CD4-positive, alpha-beta T cell treated with Interleukin-15 for 1 hour (primary cell): ENCODE results near the gene XRCC1.
A peak's percentile ranks its signal among the peaks of the same experiment; 100 is the strongest.
"Not testable (repeated sequence)": the region's sequence is repeated elsewhere in the genome, so short reads cannot be mapped to it uniquely, and the experiment has no call there.

Experiments used
- DNase-seq: peaks from one replicate; pipeline ENCODE4 v3.0.0-alpha.2; 2020

The XRCC1 gene, protein sequence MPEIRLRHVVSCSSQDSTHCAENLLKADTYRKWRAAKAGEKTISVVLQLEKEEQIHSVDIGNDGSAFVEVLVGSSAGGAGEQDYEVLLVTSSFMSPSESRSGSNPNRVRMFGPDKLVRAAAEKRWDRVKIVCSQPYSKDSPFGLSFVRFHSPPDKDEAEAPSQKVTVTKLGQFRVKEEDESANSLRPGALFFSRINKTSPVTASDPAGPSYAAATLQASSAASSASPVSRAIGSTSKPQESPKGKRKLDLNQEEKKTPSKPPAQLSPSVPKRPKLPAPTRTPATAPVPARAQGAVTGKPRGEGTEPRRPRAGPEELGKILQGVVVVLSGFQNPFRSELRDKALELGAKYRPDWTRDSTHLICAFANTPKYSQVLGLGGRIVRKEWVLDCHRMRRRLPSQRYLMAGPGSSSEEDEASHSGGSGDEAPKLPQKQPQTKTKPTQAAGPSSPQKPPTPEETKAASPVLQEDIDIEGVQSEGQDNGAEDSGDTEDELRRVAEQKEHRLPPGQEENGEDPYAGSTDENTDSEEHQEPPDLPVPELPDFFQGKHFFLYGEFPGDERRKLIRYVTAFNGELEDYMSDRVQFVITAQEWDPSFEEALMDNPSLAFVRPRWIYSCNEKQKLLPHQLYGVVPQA

DNA sequence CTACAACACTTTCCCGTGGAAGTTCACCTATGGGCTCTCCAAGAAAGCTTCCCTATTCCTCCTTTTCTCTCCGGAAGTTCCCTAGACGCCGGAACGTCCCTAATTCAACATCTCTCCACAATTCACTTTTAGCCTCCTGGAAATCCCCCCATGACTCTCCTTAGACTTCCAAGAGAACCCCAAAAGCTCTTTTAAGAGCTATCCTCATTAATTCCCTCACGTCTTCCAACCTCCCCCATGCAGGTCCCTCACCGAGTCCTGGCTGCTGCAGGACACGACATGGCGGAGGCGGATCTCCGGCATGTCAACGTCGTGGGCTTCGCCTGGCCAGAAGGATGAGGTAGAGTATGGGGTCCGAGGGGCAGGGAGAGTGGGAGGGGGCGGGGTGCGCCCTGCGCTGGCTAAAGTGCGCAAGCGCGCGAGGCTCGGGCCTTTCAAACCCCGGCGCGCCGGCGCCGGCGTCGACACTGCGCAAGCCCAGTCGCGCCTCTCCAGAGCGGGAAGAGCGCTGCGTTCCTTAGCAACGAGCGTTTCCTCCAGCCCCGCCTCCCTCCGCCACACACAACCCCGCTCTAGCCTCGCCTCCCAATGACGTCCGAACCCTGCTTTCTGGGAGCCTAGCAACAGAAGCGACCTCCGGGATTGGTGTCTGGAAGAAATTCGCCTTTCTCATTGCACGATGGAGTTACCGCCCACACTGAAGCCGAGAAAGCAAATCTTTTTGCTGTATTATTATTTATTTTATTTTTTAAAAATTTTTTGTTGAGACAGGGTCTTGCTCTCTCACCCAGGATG, at the start of gene XRCC1, which contains the start of gene PINLYP:
Gene XRCC1, minus strand, starts transcription at position 372 of the 795 bp plus-strand sequence. Its CDS starts 69 bp downstream, at position 303.
Gene PINLYP, plus strand, starts transcription at position 646 of the 795 bp plus-strand sequence. CDS start 1,391 bp downstream, outside the sequence.
- DNase-seq = peak; percentile 99

DNA sequence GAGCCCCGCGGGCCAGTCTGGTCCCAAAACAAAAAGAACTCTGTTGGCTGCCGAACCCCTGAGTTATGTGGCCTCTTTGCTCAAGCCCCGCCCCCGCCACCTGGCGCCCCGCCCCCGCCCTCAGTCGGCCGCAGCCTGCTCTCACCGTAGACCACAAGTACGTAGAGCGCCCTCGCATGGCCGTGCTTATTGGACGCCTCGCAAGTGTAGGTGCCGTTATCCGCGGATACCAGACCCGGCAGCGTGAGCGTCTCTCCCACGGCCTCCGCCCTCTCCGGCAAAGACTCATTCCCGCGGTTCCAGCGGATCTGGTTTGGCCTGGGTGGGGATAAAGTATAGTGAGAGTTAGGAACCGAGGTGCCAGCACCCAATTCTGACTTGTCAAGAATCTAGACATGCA, 49.6 kb upstream of the XRCC1 start:
- peak; percentile 88 for DNase-seq

- no peak for DNase-seq
Observed at GRCh38 chr19:43623889-43624670, 48.8 kb upstream of the XRCC1 start.

- no peak for DNase-seq
Observed at GRCh38 chr19:43622956-43623355, 47.6 kb upstream of the XRCC1 start.

DNA sequence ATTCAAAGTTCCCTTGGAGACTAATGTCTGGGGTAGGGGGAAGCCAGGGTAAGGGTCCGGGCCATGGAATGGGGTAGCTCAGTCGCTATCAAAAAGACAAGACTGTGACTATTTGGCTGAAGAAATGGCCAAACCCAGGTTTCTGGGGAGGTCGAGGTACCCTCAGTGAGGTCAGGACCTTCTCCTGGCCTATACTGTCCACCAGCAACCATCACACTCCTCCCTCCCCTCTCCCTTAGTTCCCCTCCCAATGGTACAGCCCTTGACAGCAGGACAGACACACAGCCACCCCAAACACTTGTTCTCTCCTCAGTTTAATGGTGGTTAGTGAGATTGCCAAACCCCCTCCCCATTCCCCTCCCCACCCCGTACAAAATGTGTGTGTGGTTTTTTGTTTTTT, 46.7 kb upstream of the XRCC1 start:
- DNase-seq = no peak

- DNase-seq = no peak
Observed at GRCh38 chr19:43620061-43621001, 45.0 kb upstream of the XRCC1 start.

DNA sequence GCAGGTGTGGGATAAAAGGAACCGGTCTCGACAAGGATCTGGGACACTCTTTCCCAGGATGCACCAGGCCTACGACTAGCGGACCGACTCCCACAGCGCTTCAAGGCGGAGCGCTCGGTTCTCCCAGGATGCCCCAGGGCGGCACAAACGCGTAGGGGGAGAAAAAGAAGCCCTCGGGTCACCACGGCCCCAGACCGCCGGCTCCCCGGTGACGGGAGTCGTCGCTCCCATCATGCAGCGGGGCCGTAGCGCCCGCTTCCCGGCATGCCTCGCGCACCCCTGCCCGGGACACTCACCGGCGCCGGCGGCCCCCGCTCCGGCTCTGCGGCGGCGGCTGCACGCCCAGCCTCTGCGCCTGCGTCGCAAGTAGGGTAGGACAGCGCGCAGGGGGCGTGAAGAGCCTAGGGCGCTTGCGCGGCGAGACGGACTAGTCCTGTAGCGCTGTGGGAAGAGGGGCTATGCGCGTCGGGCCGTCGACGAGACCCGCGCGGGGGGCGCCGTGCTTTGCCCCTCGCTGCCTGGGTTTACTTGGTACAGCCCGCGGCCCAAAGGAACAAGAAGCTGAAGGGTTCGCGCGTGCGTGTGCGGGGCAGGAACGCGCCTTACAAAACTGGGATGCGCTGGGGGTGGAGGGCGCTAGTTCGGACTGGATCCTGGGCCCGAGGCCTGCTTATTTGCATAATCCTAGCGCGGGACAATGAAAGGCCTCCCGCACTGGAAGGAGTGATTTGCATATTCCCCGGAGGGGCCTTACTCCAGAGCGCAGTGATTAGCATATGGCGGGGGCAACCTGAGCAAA, 44.1 kb upstream of the XRCC1 start, which contains the start of gene ZNF428:
Gene ZNF428, minus strand, starts transcription at position 368 of the 799 bp plus-strand sequence. CDS start 5,325 bp downstream, outside the sequence.
- DNase-seq = peak; percentile 92

DNA sequence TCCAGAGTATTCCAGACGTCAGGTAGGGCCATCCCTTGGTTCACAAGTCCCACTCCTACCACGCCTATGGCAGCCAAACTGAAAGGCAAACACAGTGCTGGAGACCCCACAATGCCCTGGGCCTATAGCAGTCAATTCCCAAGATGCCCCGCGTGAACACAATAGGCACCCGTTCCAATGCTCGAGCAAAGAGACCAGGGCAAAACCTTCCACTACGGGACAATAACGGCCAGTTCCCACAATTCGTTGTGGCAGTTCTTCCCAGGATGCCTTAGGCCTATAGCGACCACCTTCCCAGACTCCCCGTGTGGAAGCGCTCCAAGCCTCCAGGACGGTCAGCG, 43.6 kb upstream of the XRCC1 start:
- DNase-seq = peak; percentile 36

DNA sequence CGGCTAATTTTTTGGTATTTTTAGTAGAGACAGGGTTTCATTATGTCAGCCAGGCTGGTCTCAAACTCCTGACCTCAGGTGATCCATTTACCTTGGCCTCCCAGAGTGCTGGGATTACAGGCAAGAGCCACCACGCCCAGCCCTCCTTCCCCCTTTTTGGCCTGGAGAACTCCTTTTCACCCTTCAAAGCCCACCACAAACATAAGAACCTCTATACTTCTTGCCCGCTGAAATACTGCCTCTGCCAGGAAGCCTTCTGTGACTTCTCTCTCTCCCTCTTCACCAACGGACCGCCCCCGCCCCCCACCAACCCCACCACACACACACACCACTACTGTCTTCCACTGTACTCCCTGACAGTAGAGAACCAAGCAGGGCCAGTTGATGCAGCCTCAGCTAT, 41.6 kb upstream of the XRCC1 start:
- DNase-seq = no peak

- no peak for DNase-seq
Observed at GRCh38 chr19:43616306-43616705, 41.0 kb upstream of the XRCC1 start.

DNA sequence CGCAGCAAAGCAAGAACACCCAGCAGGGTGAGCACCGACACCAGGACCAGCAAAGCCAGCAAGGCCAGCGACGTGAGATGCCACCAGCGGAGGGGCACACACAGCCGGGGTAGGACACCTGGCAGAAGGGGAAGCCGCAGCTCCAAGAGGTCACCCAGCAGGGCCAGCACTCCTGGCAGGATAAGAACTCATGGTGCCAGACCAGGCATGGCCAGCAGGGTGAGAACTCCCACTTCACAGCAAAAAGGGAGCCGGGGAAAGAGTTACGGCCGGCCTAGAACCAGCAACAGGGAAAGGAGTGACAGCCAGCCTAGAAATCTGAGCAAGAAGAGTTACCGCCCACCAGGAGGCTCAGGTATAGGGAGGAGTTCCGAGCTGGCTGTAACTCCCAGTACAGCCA, 37.0 kb upstream of the XRCC1 start:
- no peak for DNase-seq

GRCh38 chr19:43611788-43612187, 36.5 kb upstream of the XRCC1 start, which contains the start of gene SRRM5:
Gene SRRM5, plus strand, starts transcription at chr19:43612088. Its CDS starts 34 bp downstream, at chr19:43612122.
- DNase-seq = no peak

- no peak for DNase-seq
Observed at GRCh38 chr19:43610493-43610892, 35.2 kb upstream of the XRCC1 start.

DNA sequence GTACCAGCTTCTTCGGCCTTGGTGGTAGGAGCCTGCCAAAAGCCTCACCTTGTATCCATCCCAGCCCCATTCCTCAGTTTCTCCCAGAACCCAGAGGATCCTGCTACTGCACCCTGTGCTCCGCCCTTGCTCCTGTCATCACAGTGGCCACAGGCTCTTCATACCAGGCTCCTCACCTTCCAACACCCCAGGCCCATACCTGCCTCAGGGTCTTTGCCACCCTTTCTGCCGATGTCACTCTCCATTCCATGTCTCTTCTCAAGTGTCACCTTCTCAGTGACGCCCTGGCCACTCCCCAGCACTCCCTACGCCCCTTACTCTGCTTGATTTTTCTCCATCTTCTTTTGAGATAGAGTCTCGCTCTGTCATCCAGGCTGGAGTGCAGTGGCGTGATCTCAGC, 34.5 kb upstream of the XRCC1 start:
- DNase-seq = no peak

DNA sequence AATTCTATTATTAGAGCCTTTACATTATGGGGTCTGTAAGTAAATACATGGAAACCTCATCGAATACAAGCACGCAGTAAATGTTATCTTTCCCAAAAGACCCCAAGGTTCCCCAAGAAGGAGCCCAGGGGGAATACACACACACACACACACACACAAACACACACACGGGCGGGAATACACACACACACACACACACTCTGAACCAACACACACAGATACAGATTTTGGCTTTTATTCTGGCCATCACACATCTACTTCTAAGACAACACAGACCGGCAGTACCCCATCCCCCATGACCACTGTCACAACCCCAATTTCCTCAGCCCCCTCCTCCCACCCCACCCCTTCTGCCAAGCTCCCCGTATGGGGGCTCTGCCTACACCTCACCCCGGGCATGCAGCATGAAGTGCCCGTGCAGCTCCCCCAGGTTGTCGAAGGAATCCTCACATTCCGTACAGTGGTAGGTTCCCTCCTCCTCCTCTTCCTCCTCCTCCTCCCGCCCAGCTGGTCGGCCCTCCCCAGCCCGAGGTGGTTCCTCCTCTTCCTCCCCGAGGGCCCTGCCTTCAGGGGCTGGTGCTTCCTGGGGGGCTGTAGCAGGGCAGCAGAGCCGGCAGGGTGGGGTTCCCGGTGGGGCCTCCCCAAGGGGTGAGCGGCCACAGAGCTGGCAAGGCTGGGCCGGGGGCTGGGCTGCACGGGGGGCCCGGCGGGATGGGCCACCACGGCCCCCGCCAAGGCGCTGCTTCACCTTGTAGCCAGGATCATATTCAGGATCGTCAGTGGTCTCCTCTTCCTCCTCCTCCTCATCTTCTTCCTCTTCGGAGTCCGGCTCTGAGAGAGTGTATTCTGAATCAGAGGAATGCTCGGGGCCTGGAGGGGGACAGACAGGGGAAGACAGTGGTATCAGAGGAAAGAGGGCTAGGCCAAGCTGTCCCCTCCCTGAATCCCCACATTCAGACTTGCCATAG, 32.2 kb upstream of the XRCC1 start:
- DNase-seq = no peak

GRCh38 chr19:43606569-43607229, 31.4 kb upstream of the XRCC1 start:
- DNase-seq = no peak

DNA sequence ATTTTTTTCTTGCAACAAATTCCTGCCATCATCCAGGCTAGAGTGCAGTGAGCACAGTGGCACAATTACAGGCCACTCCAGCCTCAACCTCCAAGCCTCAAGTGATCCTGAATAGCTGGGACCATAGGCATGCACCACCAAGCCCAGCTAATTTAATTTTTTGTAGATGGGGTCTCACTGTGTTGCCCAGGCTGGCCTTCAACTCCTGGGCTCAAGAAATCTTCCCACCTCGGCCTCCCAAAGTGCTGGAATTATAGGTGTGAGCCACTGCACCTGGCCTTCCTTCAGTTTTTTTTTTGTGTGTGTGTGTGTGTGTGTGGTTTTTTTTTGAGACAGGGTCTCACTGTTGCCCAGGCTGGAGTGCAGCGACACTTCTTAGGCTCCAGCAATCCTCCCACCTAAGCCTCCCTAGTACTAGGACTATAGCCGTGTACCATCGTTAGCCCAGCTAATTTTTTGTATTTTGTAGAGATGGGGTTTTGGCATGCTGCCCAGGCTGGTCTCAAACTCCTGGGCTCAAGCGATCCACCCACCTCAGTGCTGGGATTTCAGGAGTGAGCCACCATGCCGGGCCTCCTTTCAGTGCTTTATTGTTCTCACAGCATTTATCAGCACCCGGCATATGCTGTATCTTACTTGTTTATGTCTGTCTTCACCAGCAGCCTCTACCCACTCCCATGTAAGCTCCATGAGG, 30.7 kb upstream of the XRCC1 start:
- DNase-seq = no peak

DNA sequence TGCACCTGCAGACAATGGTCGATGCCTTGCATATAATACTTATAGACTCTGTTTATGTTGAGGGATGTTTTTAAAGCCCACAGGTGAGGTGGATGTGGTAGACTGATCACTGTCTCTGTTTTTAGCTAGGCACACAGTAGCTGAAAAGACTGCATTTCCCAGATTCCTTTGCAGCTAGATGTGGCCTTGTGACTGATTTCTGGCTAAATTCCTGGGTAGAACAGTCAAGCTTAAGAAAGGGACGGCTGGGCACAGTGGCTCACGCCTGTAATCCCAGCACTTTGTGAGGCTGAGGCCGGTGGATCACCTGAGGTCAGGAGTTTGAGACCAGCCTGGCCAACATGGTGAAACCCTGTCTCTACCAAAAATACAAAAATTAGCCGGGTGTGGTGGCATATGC, 25.0 kb upstream of the XRCC1 start:
- DNase-seq = not testable (repeated sequence)
